Measurements from ENCODE around the gene MAN2C1. TPM values are rescaled to one million over a fixed set of nuclear protein-coding genes. Genes with fewer than 3 reads are reported as not detected.
A peak's percentile ranks its signal among the peaks of the same experiment; 100 is the strongest.

Gene MAN2C1
- total RNA-seq, 1 donor from 2014 or later, result 80.8 TPM

DNA sequence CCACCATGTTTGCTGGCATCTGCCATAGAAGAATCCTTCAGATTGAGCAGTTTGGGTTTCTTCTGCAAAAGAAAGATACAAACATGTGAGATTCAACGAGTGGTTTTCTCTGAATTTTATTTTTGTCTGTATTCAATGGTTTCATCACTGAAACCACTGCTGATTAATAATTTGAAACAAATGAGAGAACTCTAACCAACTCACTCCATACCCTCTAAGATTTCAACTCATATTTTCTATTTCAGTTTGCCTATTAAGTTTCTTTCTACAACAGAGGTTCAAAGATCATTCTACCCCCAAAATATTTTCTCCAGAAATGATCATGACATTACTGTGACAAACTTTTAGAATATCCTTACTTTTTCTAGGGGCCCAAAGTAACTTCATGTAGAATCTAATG is 38.7 kb upstream of the MAN2C1 start:
- Mint-ChIP-seq H3K9me3 (ENCODE audit: unreplicated experiment) (no peaks in the 10 kb centered on the region), H3K4me3 (ENCODE audit: unreplicated experiment) (no peak overlapping the region), H3K27me3 (ENCODE audit: low read depth, unreplicated experiment) (no peaks in the 10 kb centered on the region), H3K36me3 (ENCODE audit: low read depth, unreplicated experiment) (peaks cover 33% of the 10 kb centered on the region), H3K27ac (ENCODE audit: unreplicated experiment) (no peak overlapping the region), H3K4me1 (ENCODE audit: low read depth, unreplicated experiment) (no peaks in the 10 kb centered on the region)
- Histone ChIP-seq H3K9me3 (ENCODE audit: insufficient read depth, low read depth, low read length) (no peaks in the 10 kb centered on the region), H2AFZ (ENCODE audit: low read depth, low read length) (no peak overlapping the region), H3K9ac (ENCODE audit: low read length) (no peak overlapping the region), H3K4me1 (ENCODE audit: insufficient read depth, low read length) (no peaks in the 10 kb centered on the region), H3K27me3 (ENCODE audit: insufficient read depth, low read length) (no peaks in the 10 kb centered on the region), H3K4me2 (ENCODE audit: low read length) (no peak overlapping the region), H3K27ac (ENCODE audit: low read depth, low read length) (no peak overlapping the region), H3K4me3 (ENCODE audit: insufficient read depth, low read depth, low read length) (no peak overlapping the region), H4K20me1 (ENCODE audit: insufficient read depth, low read length) (peaks cover 4% of the 10 kb centered on the region), H3K36me3 (ENCODE audit: insufficient read depth, low read length) (peaks cover 48% of the 10 kb centered on the region), H3K79me2 (ENCODE audit: insufficient read depth, low read length) (no peaks in the 10 kb centered on the region)
- TF ChIP-seq, protein P1, sequence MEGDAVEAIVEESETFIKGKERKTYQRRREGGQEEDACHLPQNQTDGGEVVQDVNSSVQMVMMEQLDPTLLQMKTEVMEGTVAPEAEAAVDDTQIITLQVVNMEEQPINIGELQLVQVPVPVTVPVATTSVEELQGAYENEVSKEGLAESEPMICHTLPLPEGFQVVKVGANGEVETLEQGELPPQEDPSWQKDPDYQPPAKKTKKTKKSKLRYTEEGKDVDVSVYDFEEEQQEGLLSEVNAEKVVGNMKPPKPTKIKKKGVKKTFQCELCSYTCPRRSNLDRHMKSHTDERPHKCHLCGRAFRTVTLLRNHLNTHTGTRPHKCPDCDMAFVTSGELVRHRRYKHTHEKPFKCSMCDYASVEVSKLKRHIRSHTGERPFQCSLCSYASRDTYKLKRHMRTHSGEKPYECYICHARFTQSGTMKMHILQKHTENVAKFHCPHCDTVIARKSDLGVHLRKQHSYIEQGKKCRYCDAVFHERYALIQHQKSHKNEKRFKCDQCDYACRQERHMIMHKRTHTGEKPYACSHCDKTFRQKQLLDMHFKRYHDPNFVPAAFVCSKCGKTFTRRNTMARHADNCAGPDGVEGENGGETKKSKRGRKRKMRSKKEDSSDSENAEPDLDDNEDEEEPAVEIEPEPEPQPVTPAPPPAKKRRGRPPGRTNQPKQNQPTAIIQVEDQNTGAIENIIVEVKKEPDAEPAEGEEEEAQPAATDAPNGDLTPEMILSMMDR (IDR thresholded peaks at IDR 0.05; ENCODE audit: insufficient read depth, low read depth, low read length), result no peak
- no peak for TF ChIP-seq EZH2 (IDR thresholded peaks at IDR 0.05; ENCODE audit: insufficient read depth, low read length)
- DNase-seq (ENCODE audit: low read depth), result no peak
- no peak for FAIRE-seq

GRCh38 chr15:75403892-75404291 is 35.5 kb upstream of the MAN2C1 start:
- Histone ChIP-seq H3K36me3 (ENCODE audit: insufficient read depth, low read length) (peaks cover 41% of the 10 kb centered on the region), H3K4me2 (ENCODE audit: low read length) (no peak overlapping the region), H3K27me3 (ENCODE audit: insufficient read depth, low read length) (no peaks in the 10 kb centered on the region), H4K20me1 (ENCODE audit: insufficient read depth, low read length) (peaks cover 5% of the 10 kb centered on the region), H3K27ac (ENCODE audit: low read depth, low read length) (no peak overlapping the region), H3K9ac (ENCODE audit: low read length) (no peak overlapping the region), H3K9me3 (ENCODE audit: insufficient read depth, low read depth, low read length) (no peaks in the 10 kb centered on the region), H3K4me3 (ENCODE audit: insufficient read depth, low read depth, low read length) (no peak overlapping the region), H3K79me2 (ENCODE audit: insufficient read depth, low read length) (no peaks in the 10 kb centered on the region), H2AFZ (ENCODE audit: low read depth, low read length) (no peak overlapping the region), H3K4me1 (ENCODE audit: insufficient read depth, low read length) (no peaks in the 10 kb centered on the region)
- Mint-ChIP-seq H3K27ac (ENCODE audit: unreplicated experiment) (no peak overlapping the region), H3K27me3 (ENCODE audit: low read depth, unreplicated experiment) (no peaks in the 10 kb centered on the region), H3K9me3 (ENCODE audit: unreplicated experiment) (no peaks in the 10 kb centered on the region), H3K36me3 (ENCODE audit: low read depth, unreplicated experiment) (peaks cover 22% of the 10 kb centered on the region), H3K4me1 (ENCODE audit: low read depth, unreplicated experiment) (no peaks in the 10 kb centered on the region), H3K4me3 (ENCODE audit: unreplicated experiment) (no peak overlapping the region)
- FAIRE-seq (no peak), DNase-seq (ENCODE audit: low read depth) (no peak)
- TF ChIP-seq, protein P1 (IDR thresholded peaks at IDR 0.05; ENCODE audit: insufficient read depth, low read depth, low read length), result no peak
- TF ChIP-seq EZH2 (IDR thresholded peaks at IDR 0.05; ENCODE audit: insufficient read depth, low read length), result no peak

- H3K27ac ChIP-seq (ENCODE audit: low read depth, low read length), result no peak overlapping the region
- no peak overlapping the region for H3K4me2 ChIP-seq (ENCODE audit: low read length)
- Mint-ChIP-seq H3K4me1 (ENCODE audit: low read depth, unreplicated experiment) (peaks cover 7% of the 10 kb centered on the region), H3K27ac (ENCODE audit: unreplicated experiment) (no peak overlapping the region), H3K36me3 (ENCODE audit: low read depth, unreplicated experiment) (peaks cover 29% of the 10 kb centered on the region), H3K27me3 (ENCODE audit: low read depth, unreplicated experiment) (no peaks in the 10 kb centered on the region), H3K9me3 (ENCODE audit: unreplicated experiment) (no peaks in the 10 kb centered on the region), H3K4me3 (ENCODE audit: unreplicated experiment) (no peak overlapping the region)
- TF ChIP-seq, protein P1 (IDR thresholded peaks at IDR 0.05; ENCODE audit: insufficient read depth, low read depth, low read length), result no peak
- no peak for TF ChIP-seq EZH2 (IDR thresholded peaks at IDR 0.05; ENCODE audit: insufficient read depth, low read length)
- peaks cover 62% of the 10 kb centered on the region for H3K36me3 ChIP-seq (ENCODE audit: insufficient read depth, low read length)
- H3K4me3 ChIP-seq (ENCODE audit: insufficient read depth, low read depth, low read length), result no peak overlapping the region
- FAIRE-seq (no peak), DNase-seq (ENCODE audit: low read depth) (peak; percentile 44)
- no peaks in the 10 kb centered on the region for H3K27me3 ChIP-seq (ENCODE audit: insufficient read depth, low read length)
- H3K4me1 ChIP-seq (ENCODE audit: insufficient read depth, low read length), result no peaks in the 10 kb centered on the region
- no peak overlapping the region for H2AFZ ChIP-seq (ENCODE audit: low read depth, low read length)
- H3K79me2 ChIP-seq (ENCODE audit: insufficient read depth, low read length), result peaks cover 5% of the 10 kb centered on the region
- H3K9me3 ChIP-seq (ENCODE audit: insufficient read depth, low read depth, low read length), result no peaks in the 10 kb centered on the region
- peaks cover 32% of the 10 kb centered on the region for H4K20me1 ChIP-seq (ENCODE audit: insufficient read depth, low read length)
- H3K9ac ChIP-seq (ENCODE audit: low read length), result no peak overlapping the region
These were observed 29.1 kb upstream of the MAN2C1 start for GRCh38 chr15:75397494-75397893.
